ENCODE results near the gene TM4SF1.

Gene TM4SF1, protein sequence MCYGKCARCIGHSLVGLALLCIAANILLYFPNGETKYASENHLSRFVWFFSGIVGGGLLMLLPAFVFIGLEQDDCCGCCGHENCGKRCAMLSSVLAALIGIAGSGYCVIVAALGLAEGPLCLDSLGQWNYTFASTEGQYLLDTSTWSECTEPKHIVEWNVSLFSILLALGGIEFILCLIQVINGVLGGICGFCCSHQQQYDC

DNA sequence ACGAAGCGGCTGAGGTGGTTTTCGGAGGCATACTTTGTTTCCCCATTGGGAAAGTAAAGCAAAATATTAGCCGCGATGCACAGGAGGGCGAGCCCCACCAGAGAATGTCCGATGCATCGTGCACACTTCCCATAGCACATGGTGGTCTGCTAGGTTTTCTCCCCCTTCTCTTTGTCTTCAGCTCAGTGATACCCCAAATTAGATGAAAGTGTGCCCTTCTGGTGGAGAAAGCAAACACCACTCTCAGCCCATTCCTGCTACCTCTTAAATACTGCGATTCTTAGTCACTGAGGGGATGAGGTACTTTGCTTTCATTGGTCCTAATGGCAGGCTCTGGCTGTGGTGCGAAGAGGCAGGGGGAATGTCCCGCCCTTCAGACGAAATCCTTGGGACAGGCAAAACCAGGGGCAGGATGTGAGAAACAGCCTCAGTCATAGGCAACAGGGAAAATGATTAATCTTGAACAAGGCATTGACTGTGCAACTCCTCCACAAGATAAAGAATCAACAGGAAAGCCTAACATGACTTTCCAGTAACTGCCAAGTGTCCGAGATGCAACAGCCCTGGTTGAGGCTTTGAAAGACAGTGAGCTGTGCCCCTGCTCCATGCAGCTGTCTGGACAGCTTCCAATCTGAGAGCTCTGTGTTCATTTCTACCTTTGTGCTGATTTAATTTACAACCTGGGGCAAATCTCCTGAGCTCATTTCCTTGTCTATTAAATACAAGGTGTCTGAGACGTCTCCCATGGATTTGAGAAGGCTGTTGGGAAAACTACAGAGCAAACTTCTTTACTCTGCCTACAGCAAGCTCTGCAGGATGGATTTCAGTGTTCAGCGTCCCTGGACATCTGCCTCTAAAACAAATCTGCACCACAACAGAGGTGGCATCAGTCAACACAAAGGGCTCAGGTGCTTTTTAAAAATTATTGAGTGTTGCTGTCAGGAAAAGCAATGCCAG, at the start of gene TM4SF1:
TM4SF1 (minus strand) TSS at position 242 of the 957 bp plus-strand sequence; CDS start at position 140, 102 bp downstream.
- DNase-seq: no peak

DNA sequence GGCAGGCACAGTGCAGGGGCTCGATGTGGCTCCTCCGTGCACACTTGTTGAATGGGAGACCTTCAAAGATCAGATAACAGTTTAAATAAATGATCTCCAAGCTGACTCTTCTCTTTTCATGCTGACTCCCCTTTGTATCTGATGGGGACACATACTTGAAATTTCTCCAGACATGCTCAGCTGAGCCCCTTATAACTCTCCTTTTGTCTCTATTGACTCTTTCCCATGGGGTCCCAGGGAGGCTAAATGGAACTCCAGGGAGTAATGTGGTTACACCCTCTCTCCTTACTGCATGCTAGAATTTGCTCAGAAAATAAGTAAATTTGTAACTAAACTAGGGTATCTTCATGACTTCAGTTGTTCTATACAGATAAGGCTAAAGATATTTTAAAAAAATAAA, 48.9 kb upstream of the TM4SF1 start:
- DNase-seq: no peak

DNA sequence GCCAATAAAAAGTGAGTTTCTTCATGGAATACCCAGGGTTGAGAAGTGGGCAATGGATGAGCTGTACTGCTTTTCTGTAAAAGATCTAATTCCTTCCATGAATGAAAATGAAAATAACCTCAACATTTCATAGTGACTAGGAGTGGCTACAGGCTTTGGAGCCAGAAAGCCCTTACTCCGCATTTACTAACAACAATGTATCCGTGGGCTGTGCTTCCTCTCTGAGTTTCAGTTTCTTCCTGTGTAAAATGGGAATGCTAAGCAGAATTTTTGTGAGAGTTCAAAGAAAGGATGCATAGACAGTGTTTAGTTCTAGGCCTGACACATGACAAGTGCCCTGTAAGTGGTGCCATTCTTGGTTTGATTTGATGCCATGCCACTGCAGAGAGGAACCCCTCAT, 47.5 kb upstream of the TM4SF1 start:
- no peak for DNase-seq

DNA sequence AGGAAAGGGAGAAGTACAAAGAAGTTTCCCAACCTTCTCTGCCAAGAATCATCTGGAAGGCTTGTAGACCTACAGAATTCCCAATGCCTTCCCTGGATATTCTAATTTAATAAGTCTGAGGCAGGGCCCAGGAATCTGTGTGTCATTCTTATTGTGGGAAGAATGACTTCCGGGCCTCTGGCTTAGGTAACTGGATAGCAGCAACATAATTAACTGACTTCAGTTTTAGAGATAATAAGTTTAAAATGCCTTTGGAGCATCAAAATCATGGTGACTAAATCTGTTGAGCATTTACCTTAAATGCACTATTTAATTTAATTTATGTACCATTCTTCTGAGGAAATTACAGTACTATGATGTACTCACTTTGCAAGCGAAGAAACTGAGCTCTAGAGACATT, 44.3 kb upstream of the TM4SF1 start:
- DNase-seq: no peak

DNA sequence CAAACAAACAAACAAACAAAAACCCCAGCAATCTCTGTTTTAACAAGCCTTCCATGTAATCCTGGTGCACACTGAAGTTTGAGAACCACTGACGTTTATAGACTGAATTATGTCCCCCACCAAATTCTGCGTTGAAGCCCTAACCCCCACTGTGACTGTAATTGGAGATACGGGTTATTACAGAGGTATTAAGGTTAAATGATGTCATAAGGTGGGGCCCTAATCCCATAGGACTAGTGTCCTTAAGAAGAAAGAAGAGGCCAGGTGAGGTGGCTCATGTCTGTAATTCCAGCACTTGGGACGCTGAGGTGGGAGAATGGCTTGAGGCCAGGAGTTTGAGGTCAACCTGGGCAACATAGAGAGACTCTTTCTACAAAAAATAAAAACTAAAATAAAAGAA, 42.4 kb upstream of the TM4SF1 start:
- DNase-seq: no peak

DNA sequence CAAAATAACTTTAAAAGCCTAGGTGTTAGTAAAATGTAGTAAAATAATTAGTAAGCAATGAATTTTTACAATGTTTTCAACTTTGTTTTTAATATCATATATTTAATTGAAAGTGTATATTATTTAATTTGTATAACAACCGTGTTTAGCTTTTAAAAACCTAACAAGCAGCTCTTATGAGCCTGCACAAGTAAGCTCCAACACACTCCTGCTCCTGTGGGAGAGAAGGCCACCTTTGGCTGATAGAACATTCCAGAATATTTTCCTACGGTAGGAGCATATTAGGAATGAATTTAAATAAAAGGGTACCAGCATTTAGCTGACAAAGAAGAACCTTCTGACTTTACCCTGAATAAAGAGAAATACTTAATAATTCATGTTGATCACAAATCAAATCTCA, 40.3 kb upstream of the TM4SF1 start:
- DNase-seq: no peak

DNA sequence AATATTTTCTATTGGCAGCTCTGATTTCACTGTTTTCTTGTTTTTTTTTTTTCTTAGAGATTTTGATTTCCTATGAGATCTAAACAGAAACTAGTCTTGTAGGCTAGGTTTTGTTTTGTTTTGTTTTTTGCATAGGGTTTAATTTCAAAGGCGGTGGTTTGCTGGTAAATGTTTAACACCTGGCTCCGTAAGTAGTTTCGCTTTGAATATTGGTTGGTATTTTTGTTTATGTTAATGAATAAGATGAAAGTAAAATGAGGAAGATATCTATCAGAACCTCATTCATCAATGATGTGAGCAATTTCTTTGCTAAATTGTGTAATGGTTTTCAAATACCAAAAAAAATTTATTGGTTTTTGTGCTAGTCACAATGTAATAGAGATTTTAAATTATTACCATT, 39.7 kb upstream of the TM4SF1 start:
- DNase-seq: no peak

DNA sequence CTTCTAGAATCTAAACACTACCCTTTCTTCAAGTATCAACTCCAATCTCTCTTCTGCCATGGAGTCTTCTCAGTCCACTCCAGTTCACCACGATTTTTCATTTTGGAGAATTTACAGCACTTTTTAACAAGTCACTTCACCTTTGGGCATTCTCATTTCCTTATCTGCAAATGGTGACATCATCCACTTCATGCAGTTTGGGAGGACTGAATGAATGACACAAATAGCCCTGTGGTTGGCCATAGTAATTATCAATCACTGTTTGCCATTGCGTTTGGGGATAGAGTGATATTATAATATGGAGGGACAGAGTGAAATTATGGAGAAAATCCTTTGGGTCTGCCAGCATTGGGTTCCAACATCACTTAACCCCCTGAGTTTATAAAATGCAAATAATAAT, 38.0 kb upstream of the TM4SF1 start:
- DNase-seq: no peak

DNA sequence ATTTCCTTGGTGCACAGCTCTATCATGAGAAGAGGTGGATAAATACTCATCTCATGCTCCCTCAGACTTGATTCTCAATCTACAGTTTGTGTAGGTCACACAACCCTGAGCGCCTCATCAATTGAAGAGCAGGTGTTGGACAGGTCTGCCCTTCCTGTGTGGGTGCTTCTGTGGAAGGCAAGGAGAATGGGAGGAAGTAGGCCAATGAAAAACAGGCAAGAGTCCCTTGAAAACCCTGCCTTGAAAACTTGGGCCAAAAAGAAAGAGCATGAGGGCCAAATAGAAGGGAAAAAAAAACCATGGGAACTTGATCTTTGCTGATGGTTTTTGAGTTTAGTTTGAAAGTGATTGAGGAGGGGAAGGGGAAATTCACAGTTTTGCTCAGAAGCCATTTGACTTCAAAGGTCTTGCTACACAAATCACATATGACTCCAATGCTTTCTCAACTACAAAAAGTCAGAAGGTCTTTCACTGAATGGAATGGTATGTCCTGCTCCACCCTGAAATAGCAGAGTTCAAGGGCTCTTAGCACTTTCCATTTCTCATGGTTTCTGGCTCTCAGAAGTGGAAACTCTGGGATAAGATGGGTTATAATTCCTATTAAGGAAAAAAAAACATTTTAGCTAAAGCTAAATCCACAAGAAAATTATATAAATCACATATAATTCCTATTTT, 37.2 kb upstream of the TM4SF1 start:
- DNase-seq: no peak

DNA sequence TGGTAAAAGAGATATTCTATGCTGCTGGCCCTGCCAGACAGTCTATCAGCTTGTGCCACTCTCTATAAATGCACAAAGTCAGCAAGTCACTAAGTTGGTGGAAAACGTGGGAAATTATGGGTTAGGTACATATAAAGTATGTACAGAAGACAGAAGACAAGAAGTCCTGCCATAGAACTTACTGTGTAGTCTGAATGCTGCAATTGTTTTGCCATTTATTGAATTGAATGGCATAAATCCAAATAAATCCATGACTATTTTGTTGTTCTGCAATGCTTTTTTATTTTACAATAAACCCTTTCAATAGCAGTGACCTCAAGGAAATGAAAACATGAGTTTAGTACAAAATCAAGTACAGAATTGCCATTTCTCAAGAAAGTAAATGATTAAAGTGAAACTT, 34.1 kb upstream of the TM4SF1 start:
- DNase-seq: no peak

DNA sequence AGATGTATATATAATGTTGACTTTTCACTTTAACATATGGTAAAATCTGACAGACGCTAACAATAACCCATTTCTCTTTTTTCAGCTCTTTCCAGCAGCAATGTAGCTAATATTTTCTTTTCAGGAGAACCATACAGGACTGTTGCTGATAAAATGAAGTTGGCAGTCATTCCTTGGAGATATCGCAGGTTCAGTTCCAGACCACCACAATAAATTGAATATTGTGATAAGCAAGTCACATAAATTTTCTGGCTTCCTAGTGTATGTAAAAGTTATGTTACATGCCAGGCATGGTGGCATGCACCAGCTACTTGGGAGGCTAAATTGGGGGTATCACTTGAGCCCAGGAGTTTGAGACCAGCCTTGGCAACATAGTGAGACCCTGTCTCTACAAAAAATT, 31.9 kb upstream of the TM4SF1 start:
- no peak for DNase-seq

DNA sequence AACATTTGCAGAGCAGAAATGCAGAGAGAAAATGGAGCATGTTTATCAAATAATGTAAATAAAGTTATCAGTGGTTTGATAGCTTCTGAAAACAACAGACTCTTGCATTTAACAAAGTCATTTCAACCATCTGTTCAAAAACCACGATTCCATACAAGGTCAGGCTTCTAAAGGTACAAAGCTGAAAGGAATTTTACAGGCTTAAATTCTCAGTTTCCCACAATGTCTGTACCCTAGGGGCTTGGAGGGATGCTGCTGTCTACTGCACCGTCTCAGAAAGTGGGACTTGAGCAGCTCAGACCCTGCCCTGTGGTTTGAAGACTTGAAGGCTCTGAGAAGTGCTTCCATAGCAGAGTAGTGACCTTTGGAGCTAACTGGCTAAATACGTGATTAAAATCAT, 30.4 kb upstream of the TM4SF1 start:
- DNase-seq: no peak

DNA sequence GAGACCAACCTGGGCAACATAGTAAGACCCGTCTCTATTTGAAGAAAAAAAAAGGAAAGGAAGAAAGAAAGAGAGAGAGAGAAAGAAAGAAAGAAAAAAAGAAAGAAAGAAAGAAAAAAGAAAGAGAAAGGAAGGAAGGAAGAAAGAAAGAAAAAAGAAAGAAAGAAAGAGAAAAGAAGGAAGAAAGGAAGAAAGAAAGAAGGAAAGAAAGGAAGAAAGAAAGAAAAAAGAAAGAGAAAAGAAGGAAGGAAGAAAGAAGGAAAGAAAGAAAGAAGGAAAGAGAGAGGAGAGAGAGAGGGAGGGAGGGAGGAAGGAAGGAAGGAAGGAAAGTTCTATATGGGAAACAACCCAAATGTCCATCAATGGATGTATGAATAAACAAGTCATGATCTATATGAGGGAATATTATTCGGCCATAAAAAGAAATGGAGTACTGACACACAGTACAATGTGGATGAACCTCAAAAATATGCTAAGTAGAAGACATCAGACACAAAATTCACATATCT, 28.8 kb upstream of the TM4SF1 start:
- DNase-seq: no peak

DNA sequence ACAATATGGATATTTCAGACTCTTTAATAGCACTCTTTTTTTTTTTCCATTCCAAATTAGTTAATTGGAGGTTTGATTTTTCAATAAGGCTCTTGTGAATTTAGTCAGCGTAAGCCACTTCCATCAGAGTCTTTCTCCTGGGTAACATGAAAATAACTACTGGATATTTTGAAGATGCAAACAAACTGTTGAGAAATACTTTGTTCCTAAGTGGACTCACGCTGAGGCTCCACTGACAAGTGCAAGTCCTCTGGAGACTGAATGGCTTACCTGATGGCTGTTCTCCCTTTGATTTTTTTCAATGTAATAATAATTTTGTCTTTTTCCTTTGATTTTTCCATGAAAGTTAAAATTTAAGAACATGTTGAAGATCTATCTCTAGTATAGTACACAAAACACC, 26.0 kb upstream of the TM4SF1 start:
- DNase-seq: no peak

DNA sequence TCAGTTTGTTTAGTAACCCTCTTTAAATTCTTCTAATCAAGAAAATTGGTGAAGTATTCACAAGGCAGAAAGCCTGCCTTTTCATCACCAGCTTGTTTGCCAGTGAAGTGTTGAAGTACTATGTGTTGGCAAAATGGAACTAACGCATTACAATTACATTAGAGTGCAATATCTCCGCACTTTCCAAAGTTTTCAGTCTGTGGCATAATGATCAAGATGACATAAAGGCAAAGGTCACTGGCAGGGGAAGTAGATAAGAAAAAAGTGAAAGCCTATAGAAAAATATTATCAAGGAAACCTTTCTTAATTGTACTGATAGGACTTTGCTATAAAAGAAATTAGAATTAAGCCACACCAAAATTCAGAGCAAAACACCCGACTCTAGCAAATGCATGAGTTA, 25.0 kb upstream of the TM4SF1 start:
- no peak for DNase-seq

DNA sequence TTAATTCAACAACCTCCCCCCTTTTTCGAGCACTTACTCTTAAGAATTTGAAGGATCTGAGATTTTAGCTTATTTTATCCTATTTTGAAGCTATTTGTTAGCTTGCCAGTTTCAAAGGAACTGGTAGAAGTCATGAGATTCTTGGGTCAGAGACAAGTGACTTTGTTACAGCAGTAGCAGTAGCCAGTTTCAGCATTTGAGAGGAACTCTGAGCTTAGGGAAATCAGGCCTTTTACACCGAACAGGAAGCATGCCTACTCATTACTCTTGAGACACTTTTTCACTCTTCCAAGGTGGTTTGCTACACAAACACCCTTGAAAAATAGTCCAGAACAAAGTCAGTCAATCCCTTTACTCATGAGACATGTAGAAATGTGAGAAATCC, 24.5 kb upstream of the TM4SF1 start:
- no peak for DNase-seq

DNA sequence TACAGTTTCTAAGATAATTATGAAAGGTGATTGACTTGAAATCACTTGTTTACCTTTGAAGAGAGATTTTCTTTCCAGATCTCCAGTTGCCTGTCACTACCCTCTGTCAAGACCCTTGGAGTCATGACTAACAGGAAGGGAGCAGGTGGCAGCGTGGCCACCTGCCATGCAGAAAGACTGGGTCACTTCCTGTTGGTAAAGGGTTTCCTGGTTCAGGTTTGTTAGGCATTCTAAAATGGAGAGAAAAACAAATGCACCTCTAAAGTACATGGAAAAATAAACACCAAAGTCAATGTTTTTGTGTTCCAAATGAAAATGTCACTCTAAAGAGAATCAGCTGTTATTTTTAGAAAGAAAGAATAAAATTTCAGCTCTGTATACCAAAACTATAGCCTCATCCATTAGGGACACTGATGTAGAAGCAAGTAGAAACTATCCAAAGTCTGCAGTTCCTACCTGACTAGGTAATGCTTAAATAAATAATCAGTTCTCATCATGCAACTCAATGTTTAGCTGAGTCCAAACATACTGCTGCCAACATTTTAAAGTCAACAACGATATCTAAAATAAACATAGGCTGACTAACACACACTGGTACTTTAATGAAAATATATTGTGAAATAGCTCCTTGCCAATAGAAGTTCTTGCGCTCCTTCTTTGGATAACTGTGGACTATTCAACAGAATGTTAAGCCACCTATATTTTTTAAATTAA, 23.9 kb upstream of the TM4SF1 start:
- DNase-seq: no peak

DNA sequence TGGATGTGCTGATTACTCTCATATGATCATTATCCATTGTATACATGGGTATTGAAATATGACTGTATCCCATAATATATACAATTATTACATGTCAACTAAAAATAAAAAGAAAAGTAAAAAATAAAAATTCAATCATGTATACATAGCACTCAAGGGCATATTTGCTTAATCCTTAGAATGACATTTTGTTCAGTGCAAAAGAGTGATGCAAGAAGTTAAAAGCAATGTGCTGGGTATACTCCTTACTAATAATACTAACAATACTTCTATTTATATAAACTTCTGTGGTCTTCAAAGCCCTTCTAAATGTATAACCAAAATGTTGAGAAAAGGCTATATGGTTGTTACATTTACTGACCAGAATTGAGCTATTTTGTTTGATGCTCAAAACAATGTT, 23.2 kb upstream of the TM4SF1 start:
- no peak for DNase-seq

DNA sequence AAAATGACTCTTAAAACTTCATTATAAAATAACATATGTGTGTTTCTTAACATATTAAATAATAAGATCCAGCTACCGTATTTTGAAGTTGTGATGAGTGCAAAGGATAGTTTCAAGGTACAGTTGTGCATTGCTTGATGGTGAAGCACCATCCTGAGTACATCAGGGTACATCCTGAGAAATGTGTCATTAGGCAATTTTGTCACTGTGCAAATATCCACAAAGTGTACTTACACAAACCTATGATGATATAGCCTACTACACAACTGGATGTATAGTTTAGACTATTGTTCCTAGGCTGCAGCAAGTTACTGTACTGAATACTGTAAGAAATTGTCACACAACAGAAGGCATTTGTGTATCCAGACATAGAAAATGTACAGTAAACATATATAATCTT, 20.8 kb upstream of the TM4SF1 start:
- no peak for DNase-seq

DNA sequence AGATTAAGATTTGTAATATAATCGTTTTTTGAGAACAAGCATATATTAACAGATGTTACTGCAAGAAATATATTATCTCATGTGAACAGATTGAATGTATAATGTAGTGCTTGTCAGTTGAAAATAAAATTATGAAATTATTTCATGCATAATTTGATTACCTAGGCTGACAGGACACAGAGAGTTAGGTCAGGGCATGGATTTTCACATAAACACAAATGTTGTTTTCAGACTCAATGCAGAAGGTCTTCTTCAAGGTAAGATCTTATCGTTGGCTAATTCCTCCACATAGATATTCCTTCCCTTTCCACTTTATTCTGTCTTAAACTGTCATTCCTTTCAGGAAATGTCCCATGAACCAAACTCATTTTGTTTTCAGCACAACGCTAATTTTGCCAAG, 20.1 kb upstream of the TM4SF1 start:
- no peak for DNase-seq

DNA sequence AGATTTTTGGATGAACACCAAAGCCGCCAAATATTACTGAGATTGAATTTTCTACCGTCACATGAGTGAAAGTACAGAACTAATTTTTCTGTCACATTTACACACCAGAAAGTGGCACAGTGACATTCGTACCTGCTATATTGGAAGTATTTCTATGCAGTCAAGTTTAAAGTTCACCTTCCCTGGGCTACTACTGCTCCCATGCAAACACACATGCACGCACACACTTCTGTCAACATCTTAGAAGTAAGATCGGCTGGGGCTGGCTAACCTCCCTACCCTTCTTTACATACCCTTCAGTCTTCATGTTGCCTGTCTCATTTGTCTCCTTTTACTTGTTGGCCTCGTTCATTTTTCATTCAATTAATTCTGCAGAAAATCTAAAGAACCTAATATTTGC, 19.0 kb upstream of the TM4SF1 start:
- DNase-seq: no peak

DNA sequence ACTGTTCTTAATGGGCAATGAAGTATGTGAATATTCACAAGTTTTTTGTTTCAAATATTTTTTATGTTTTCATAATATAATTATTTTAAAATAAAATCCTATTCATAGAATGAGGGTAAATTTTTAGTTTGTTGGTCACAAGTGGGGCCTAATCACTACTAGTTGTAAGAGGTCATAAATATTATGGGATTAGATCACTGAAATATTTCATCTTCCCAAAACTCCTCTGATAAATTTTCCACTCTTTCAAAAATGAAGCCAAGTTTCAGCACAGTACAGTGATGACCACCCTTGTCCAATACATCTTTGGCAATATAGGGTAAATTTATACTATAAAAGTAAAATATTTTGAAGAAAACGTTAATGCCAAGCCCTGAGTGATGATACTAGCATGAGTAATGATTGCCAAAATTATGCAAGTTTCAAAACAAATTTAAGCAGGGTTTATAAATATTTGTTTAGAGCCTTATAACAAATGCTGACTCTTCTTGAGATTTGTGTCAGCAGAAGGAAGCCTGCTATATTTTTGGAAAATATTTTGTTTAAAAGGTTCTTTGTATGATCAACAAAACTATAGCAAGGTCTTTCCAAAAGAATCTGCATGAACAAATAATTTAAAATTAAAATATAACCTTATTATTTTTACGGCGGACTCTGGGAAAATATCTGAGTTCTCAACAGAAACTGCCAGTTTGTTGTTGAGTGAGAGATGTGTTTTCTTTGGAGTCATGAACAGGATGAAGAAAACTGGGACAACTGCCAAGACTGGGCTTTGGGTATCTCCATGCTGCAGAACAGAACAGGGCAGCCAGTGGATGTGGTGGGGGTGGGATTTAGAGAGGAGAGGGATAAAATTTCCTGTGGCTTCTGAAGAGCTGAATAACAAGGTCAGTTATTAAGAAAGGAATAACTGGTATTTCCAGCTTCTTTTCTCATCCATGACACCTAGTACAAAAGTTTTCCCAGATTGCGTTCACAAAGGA, 17.9 kb upstream of the TM4SF1 start:
- DNase-seq: no peak
